ENCODE results near the gene ANKS1B.

- TF ChIP-seq ZNF335 (tag by site-specific recombination; conservative IDR thresholded peaks at IDR 0.05) (no peak), ZNF311 (tag by site-specific recombination; IDR thresholded peaks at IDR 0.05; ENCODE audit: borderline replicate concordance) (no peak), SALL2 (tag by site-specific recombination; IDR thresholded peaks at IDR 0.05; ENCODE audit: borderline replicate concordance) (no peak), CTCF (tag by site-specific recombination; IDR thresholded peaks at IDR 0.05) (no peak), REPIN1 (tag by site-specific recombination; IDR thresholded peaks at IDR 0.05; ENCODE audit: low read depth) (no peak), ZNF426 (tag by site-specific recombination; IDR thresholded peaks at IDR 0.05) (no peak), ZNF24 (tag by site-specific recombination; IDR thresholded peaks at IDR 0.05) (no peak)
Observed at GRCh38 chr12:98691351-98691750, 1293.4 kb downstream of the ANKS1B start.

All from HEK293 (cell line).